HL-60 (cell line): ENCODE measurements around the gene CACNA1C.

Source experiments
- DNase-seq, 2 experiments: peaks; one replicate each; pipeline ENCODE4 v3.0.0-alpha.2; 2010 to 2020; ENCODE audit warnings: low read depth in 1 of 2, low spot score in 1 of 2
- H3K27ac ChIP-seq: fragments of 250-450 bp; sonication (Bioruptor Pico); replicated peaks from 2 replicates; pipeline ENCODE4 v1.5.1; 2020; ENCODE audit warnings: mild to moderate bottlenecking, moderate library complexity
- H3K27me3 ChIP-seq: fragments of 250-450 bp; sonication (Bioruptor Pico); 2 replicates; pipeline ENCODE4 v1.5.1; 2021; ENCODE audit warnings: mild to moderate bottlenecking, moderate library complexity; ENCODE audit not compliant: insufficient read depth, poor library complexity, severe bottlenecking
- H3K4me3 ChIP-seq: replicated peaks from 2 replicates; pipeline ENCODE4 v1.5.1; 2011; ENCODE audit warnings: mild to moderate bottlenecking, control low read depth, low read length; ENCODE audit not compliant: insufficient read depth
- CTCF ChIP-seq: IDR thresholded peaks from one replicate; pipeline ENCODE4 v1.5.1; 2011; ENCODE audit warnings: low read length, control low read depth, inconsistent platforms; ENCODE audit not compliant: insufficient read depth
- GABPA ChIP-seq: IDR thresholded peaks from 2 replicates; pipeline ENCODE4 v1.6.1; 2012; ENCODE audit warnings: low read depth
- POLR2AphosphoS5 ChIP-seq: IDR thresholded peaks from 2 replicates; pipeline ENCODE4 v1.6.1; 2012; ENCODE audit warnings: low read depth
- REST ChIP-seq: IDR thresholded peaks from 2 replicates; pipeline ENCODE4 v1.6.1; 2012; ENCODE audit warnings: low read depth; ENCODE audit not compliant: insufficient replicate concordance
- SPI1 ChIP-seq: IDR thresholded peaks from 2 replicates; pipeline ENCODE4 v1.6.1; 2012; ENCODE audit warnings: low read depth, mild to moderate bottlenecking, borderline replicate concordance

CACNA1C gene

GRCh38 chr12:2337031-2338010 is 284.5 kb downstream of the CACNA1C start:
- no peak for DNase-seq
- TF ChIP-seq POLR2AphosphoS5 (no peak), REST (no peak), GABPA (no peak), CTCF (no peak), SPI1 (no peak)
- peak overlapping the region; percentile 45 for H3K27ac ChIP-seq
- no peaks in the 10 kb centered on the region for H3K27me3 ChIP-seq
- H3K4me3 ChIP-seq = no peak overlapping the region

- no peak overlapping the region for H3K27ac ChIP-seq
- H3K27me3 ChIP-seq = no peaks in the 10 kb centered on the region
- TF ChIP-seq REST = no peak
- TF ChIP-seq POLR2AphosphoS5 = no peak
- TF ChIP-seq GABPA = no peak
- no peak for TF ChIP-seq SPI1
- no peak for TF ChIP-seq CTCF
- no peak for DNase-seq
- no peak overlapping the region for H3K4me3 ChIP-seq
Measured at GRCh38 chr12:2338381-2338780, 285.6 kb downstream of the CACNA1C start.

GRCh38 chr12:2338991-2339431 is 286.2 kb downstream of the CACNA1C start:
- peak in 1 of 2 experiments; percentile 35 for DNase-seq
- Histone ChIP-seq H3K4me3 (no peak overlapping the region), H3K27ac (no peak overlapping the region), H3K27me3 (no peaks in the 10 kb centered on the region)
- no peak for TF ChIP-seq REST
- no peak for TF ChIP-seq CTCF
- no peak for TF ChIP-seq GABPA
- no peak for TF ChIP-seq SPI1
- TF ChIP-seq POLR2AphosphoS5 = no peak
